ENCODE results near the gene ADAM12.

Gene ADAM12

DNA sequence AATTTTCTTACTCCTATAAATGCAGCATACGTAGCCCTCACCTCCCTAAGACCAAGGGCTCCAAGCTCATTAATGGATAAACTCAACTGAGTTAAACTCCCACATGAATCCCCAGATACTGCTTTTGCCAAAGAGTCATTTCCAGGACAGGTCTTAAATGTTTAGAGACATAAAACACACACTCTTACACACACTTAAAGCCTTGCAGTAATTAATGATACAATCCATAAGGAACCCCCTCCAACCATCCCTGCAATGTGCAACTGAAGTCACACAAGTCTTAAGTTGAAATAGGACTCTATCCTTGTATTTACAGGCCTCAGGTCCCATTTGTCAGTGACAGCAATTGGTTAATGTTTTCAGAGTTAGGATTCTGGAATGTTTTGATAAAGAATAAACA, 297.8 kb downstream of the ADAM12 start:
- TF ChIP-seq, protein P1, sequence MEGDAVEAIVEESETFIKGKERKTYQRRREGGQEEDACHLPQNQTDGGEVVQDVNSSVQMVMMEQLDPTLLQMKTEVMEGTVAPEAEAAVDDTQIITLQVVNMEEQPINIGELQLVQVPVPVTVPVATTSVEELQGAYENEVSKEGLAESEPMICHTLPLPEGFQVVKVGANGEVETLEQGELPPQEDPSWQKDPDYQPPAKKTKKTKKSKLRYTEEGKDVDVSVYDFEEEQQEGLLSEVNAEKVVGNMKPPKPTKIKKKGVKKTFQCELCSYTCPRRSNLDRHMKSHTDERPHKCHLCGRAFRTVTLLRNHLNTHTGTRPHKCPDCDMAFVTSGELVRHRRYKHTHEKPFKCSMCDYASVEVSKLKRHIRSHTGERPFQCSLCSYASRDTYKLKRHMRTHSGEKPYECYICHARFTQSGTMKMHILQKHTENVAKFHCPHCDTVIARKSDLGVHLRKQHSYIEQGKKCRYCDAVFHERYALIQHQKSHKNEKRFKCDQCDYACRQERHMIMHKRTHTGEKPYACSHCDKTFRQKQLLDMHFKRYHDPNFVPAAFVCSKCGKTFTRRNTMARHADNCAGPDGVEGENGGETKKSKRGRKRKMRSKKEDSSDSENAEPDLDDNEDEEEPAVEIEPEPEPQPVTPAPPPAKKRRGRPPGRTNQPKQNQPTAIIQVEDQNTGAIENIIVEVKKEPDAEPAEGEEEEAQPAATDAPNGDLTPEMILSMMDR (IDR thresholded peaks at IDR 0.05; ENCODE audit: control insufficient read depth, extremely low read depth, insufficient read depth): no peak

DNA sequence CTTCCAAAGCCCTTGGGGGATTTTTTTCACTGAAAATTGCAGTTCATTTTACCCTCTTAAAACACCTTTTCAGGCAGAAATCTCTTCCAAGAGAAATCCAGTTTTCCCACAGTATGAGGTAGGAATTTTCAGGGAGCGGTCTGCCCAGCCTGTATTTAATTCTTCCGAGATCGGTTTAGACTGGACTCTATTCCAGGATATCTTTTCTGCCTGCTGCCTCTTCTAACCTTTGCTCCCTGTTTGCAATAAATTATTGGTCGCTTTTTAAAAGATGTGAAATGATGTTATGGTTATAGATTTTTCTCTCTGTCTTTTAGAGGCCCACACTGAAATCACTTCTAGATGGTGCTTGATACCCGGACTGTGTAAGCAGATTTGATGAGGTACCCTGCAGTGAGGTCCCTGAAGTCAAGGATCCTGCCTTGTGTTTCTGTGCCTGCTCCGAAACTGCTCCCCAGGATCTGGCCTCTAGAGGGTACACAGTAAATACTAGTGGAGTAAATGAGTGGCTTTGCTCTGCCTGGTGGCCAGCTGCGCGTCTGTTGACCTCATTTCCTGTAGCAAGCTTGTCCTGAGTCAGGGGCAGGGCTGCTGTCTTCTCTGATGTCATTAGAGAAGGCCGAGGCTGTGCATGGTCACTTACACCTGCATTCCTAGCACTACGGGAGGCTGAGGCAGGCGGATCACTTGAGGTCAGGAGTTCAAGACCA, 300.3 kb downstream of the ADAM12 start:
- TF ChIP-seq, protein P1 (IDR thresholded peaks at IDR 0.05; ENCODE audit: control insufficient read depth, extremely low read depth, insufficient read depth): no peak
- DNase-seq (ENCODE audit: low read depth): no peak
- no peak overlapping the region for H3K4me3 ChIP-seq (ENCODE audit: low read depth, low read length)

More for the DNA sequence above, 297.8 kb downstream of the ADAM12 start:
- no peak overlapping the region for H3K4me3 ChIP-seq (ENCODE audit: low read depth, low read length)
- no peak for DNase-seq (ENCODE audit: low read depth)

DNA sequence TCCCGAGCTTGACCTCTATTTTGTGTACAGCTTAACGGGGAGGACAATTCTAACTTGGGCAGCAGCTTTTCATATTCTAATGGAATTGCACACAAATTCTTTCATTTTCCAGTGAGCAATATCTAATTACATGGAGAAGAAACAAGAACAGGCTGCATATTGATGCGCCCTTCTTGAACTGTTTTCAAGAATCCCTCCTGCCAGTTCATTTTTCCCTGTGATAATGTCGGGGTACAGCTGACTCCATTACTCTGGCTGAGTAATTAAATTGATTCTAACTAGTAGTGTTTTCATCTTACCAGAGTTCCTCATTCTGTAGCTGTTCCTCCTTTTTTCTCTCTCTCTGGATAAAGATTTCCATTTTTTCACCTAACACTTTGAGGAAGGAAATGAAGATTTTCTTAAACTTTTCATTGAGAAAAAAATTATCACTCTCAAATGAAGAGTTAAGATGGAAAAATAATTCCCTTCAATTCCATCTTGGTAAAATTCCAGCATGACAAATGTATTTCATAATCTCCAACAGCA, 301.1 kb downstream of the ADAM12 start:
- no peak for DNase-seq (ENCODE audit: low read depth)
- H3K4me3 ChIP-seq (ENCODE audit: low read depth, low read length): no peak overlapping the region
- TF ChIP-seq, protein P1 (IDR thresholded peaks at IDR 0.05; ENCODE audit: control insufficient read depth, extremely low read depth, insufficient read depth): no peak

DNA sequence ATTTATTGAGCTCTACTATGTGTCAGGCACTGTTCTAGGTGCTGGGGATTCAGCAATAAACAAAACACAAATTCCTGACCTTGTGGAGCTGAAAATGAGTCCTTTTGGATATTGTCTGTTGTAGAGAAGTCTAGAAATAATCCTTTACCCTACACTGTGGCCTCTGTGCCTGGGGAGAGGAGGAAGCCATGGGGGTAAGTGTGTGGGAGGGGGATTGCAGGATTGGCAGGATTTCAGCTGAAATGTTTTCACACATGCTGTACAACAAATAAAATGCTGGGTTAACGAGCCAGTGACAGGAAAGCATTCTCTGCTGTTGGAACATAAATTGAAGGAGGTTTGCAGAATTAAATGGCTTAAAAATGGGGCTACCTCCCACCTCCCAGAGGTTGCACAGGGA, 302.5 kb downstream of the ADAM12 start:
- no peak overlapping the region for H3K4me3 ChIP-seq (ENCODE audit: low read depth, low read length)
- TF ChIP-seq, protein P1 (IDR thresholded peaks at IDR 0.05; ENCODE audit: control insufficient read depth, extremely low read depth, insufficient read depth): no peak
- DNase-seq (ENCODE audit: low read depth): no peak

DNA sequence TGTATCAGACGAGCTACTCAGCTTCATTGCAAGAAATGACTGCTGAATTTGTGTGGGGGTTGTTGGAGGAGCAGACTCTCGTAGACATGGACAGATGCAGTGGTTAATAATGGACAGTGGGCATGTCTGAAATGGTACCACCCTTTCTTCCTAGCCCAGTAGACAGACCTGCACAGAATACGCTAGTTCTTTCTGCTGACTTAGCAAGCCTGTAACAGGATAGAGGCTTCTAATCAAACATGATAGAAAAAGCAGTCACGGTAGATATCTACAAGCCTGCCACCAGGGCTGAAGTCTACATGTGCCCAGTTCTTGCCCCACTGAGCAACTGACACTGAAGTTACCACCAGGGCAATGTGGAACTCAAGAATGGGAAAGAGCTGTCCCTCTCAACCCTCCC, 303.9 kb downstream of the ADAM12 start:
- no peak overlapping the region for H3K4me3 ChIP-seq (ENCODE audit: low read depth, low read length)
- TF ChIP-seq, protein P1 (IDR thresholded peaks at IDR 0.05; ENCODE audit: control insufficient read depth, extremely low read depth, insufficient read depth): no peak
- no peak for DNase-seq (ENCODE audit: low read depth)

DNA sequence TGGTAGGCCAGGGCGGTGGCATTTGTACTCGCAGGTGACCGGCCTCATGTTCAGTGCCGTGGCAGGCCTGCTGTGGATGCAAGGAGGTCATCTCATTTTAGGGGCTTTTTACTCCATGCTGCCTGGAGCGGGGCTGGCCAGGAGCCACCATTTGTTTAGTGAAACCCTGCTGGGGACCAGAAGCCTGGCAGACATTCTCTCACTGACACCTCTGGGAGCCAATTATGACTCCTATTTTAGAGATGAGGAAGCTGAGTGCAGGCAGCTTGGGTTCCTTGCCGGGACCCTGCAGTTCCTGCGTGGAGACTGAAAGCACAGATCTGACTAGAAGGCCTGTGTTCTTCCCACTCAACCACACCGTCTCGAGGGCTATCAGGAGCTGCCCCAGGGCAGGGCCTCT, 305.3 kb downstream of the ADAM12 start:
- H3K4me3 ChIP-seq (ENCODE audit: low read depth, low read length): no peak overlapping the region
- TF ChIP-seq, protein P1 (IDR thresholded peaks at IDR 0.05; ENCODE audit: control insufficient read depth, extremely low read depth, insufficient read depth): no peak
- no peak for DNase-seq (ENCODE audit: low read depth)

Data from LNCaP clone FGC (cell line).